Neural crest cell (in vitro differentiated cells): ENCODE results near the gene MS4A18. TPM values are rescaled to one million over a fixed set of nuclear protein-coding genes. Genes with fewer than 3 reads are reported as not detected.
"Not testable (repeated sequence)": the region's sequence is repeated elsewhere in the genome, so short reads cannot be mapped to it uniquely, and the experiment has no call there.

Experiments used
- DNase-seq: peaks from one replicate; pipeline ENCODE4 v3.0.0; 2021; ENCODE audit warnings: low read depth, mixed read lengths, low spot score
- H3K27ac Mint-ChIP-seq: one replicate; pipeline ENCODE4 v1.8.0; 2021; ENCODE audit warnings: mild to moderate bottlenecking, mixed read lengths; ENCODE audit not compliant: unreplicated experiment
- H3K27me3 Mint-ChIP-seq: 2 replicates; pipeline ENCODE4 v1.8.0; 2021; ENCODE audit warnings: low read depth, mild to moderate bottlenecking, mixed read lengths
- H3K36me3 Mint-ChIP-seq: 2 replicates; pipeline ENCODE4 v1.8.0; 2021; ENCODE audit warnings: low read depth, mild to moderate bottlenecking, mixed read lengths
- H3K4me1 Mint-ChIP-seq: 2 replicates; pipeline ENCODE4 v1.8.0; 2021; ENCODE audit warnings: mixed read lengths
- H3K4me3 Mint-ChIP-seq: one replicate; pipeline ENCODE4 v1.8.0; 2021; ENCODE audit warnings: mild to moderate bottlenecking, mixed read lengths
- H3K9me3 Mint-ChIP-seq: 2 replicates; pipeline ENCODE4 v1.8.0; 2021; ENCODE audit warnings: mixed read lengths
- total RNA-seq: library from RNA; stranded (reverse); gene quantifications from 2 replicates; pipeline ENCODE4 v1.2.1, GENCODE V29; 2021
- TF ChIP-seq, protein P1 (sequence below): fragments of 200-600 bp; sonication (generic); conservative IDR thresholded peaks from 2 replicates; pipeline ENCODE4 v1.5.0; 2021; ENCODE audit warnings: antibody characterized with exemption, mild to moderate bottlenecking

Gene MS4A18
- total RNA-seq, 1 donor from 2014 or later: not detected

DNA sequence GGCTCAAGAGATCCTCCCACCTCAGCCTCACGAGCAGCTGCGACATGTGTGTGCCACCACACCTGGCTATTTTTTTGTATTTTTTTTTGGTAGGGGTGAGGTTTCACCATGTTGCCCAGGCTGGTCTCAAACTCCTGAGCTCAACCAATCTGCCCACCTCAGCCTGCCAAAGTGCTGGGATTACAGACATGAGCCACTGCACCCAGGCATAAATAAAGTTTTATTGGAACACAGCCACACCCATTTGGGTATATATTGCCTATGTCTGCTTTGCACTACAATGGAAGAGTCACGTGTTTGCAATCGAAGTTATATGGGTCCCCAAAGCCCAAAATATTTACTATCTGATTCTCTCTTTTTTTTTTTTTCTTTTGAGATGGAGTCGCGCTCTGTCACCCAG is 30.4 kb downstream of the MS4A18 start:
- peaks cover 36% of the 10 kb centered on the region for H3K27me3 Mint-ChIP-seq
- H3K9me3 Mint-ChIP-seq: peaks cover 2% of the 10 kb centered on the region
- DNase-seq: no peak
- H3K4me1 Mint-ChIP-seq: no peaks in the 10 kb centered on the region
- no peak overlapping the region for H3K4me3 Mint-ChIP-seq
- H3K27ac Mint-ChIP-seq: no peak overlapping the region
- TF ChIP-seq, protein P1, sequence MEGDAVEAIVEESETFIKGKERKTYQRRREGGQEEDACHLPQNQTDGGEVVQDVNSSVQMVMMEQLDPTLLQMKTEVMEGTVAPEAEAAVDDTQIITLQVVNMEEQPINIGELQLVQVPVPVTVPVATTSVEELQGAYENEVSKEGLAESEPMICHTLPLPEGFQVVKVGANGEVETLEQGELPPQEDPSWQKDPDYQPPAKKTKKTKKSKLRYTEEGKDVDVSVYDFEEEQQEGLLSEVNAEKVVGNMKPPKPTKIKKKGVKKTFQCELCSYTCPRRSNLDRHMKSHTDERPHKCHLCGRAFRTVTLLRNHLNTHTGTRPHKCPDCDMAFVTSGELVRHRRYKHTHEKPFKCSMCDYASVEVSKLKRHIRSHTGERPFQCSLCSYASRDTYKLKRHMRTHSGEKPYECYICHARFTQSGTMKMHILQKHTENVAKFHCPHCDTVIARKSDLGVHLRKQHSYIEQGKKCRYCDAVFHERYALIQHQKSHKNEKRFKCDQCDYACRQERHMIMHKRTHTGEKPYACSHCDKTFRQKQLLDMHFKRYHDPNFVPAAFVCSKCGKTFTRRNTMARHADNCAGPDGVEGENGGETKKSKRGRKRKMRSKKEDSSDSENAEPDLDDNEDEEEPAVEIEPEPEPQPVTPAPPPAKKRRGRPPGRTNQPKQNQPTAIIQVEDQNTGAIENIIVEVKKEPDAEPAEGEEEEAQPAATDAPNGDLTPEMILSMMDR: no peak
- no peaks in the 10 kb centered on the region for H3K36me3 Mint-ChIP-seq

DNA sequence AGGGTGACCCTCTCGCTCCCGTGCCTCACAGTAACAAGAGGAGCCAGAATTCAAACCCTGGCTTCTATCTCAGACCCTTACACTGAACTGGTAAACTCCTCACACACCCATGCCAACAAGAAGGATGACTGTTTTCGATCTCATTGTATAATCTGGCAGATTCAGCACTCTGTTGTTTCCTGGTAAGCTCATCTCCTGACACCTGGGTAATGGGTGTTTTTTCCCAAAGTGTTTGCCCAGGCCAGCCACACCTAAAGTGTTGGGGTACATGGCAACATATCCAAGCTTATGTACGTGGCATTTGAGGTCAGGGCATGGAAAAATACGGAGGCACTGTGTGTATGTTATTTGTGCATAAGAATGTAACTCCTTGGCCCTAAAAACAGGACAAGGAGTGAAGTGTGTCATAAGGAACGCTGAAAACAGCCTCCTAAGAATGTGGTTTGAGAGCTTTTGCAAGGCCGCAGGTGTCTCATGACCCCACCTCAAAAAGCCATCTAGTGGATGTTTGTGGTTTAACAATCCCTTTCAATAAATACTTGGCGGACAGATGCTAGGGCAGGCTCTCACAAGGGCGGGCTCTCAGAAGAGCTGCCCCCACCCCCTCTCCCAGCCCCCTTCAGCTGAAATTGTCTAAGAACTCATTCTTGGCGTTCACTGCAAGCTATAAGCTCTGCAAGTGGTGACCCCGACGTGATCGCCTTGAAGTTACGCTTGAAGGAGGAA is 31.9 kb downstream of the MS4A18 start, which contains the start of gene MS4A15:
Gene MS4A15, plus strand, starts transcription at position 561 of the 726 bp plus-strand sequence. CDS start 6,867 bp downstream, outside the sequence.
- TF ChIP-seq, protein P1: peak; percentile 63
- DNase-seq: no peak
- Mint-ChIP-seq H3K27ac (no peak within 1 kb of the TSS), H3K4me3 (no peak within 1 kb of the TSS), H3K4me1 (no peaks in the 10 kb centered on the region), H3K27me3 (peaks cover 25% of the 10 kb centered on the region), H3K9me3 (peaks cover 2% of the 10 kb centered on the region), H3K36me3 (no peaks in the 10 kb centered on the region)

DNA sequence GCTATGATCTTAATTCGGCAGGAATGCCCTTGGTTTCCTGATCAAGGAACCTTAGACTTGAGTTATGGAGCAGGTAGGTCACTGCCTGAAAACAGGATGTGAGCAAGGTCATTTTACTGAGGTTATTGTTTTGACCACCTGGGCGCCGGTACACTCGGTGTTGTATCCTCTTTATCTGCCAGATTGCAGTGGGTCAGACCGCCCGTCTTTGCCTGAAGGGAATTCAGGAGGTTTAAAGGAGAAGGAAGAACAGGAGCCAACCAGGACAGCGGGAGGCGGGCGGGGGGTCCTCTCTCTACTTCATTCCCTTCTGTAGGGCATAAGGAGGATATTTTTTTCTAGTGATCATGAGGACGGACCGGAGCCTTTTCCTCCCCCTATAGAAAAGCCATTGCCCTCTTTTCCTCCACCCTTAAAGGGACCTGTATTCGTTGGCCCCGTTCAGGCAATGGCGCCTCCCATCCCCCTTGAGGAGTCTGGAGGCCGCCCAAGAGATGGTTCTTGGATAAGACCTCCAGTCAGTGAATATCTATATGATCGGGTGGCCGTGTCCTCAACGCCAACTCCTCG is 32.8 kb downstream of the MS4A18 start:
- peaks cover 17% of the 10 kb centered on the region for H3K27me3 Mint-ChIP-seq
- H3K4me1 Mint-ChIP-seq: no peaks in the 10 kb centered on the region
- TF ChIP-seq, protein P1: no peak
- peaks cover 2% of the 10 kb centered on the region for H3K9me3 Mint-ChIP-seq
- H3K27ac Mint-ChIP-seq: no peak overlapping the region
- H3K4me3 Mint-ChIP-seq: no peak overlapping the region
- no peaks in the 10 kb centered on the region for H3K36me3 Mint-ChIP-seq
- no peak for DNase-seq

DNA sequence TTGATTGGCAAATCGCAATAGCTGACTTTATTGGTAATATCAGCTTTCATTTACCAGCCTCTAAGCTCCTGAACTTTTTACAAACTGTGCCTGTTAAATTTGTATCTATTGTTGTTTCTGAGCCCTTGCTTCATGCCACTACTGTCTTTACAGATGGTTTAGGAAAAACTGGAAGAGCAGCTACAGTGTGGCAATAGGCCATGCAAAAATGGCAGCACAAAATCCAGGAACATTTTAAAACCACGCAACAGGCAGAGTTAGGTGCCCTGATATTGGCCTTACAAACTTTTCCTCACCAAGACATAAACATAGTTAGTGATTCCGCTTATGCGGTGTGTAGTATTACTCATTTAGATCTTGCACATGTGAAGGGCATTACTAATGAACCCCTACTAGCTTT is 34.2 kb downstream of the MS4A18 start:
- H3K4me1 Mint-ChIP-seq, DNase-seq, H3K4me3 Mint-ChIP-seq: not testable (repeated sequence)

DNA sequence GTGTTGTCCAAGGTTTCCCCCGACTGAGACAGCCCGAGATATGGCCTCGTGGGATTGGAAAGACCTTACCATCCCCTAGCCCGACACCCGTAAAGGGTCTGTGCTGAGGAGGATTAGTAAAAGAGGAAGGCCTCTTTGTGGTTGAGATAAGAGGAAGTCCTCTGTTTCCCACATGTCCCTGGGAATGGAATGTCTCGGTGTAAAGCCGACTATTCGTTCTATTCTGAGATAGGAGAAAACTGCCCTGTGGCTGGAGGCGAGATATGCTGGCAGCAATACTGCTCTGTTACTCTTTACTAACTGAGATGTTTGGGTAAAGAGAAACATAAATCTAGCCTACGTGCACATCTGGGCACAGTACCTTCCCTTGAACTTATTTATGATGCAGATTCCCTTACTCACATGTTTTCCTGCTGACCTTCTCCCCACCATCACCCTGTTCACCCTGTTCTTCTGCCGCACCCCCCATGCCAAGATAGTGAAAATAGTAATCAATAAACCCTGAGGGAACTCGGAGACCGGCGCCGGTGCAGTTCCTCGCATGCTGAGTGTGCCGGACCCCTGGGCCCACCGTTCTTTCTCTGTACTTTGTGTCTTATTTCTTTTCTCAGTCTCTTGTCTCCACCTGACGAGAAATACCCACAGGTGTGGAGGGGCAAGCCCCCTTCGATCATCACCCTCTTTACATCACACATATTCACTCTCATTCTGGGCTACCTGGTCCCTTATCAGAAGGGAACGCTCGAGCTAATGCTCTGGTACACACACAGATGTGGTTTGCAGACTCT is 35.1 kb downstream of the MS4A18 start:
- H3K27ac Mint-ChIP-seq, H3K36me3 Mint-ChIP-seq, H3K27me3 Mint-ChIP-seq, H3K4me1 Mint-ChIP-seq, H3K4me3 Mint-ChIP-seq, H3K9me3 Mint-ChIP-seq, DNase-seq: not testable (repeated sequence)

More for the DNA sequence above, 34.2 kb downstream of the MS4A18 start:
- not testable (repeated sequence) for H3K9me3 Mint-ChIP-seq, H3K27me3 Mint-ChIP-seq, H3K27ac Mint-ChIP-seq, H3K36me3 Mint-ChIP-seq

DNA sequence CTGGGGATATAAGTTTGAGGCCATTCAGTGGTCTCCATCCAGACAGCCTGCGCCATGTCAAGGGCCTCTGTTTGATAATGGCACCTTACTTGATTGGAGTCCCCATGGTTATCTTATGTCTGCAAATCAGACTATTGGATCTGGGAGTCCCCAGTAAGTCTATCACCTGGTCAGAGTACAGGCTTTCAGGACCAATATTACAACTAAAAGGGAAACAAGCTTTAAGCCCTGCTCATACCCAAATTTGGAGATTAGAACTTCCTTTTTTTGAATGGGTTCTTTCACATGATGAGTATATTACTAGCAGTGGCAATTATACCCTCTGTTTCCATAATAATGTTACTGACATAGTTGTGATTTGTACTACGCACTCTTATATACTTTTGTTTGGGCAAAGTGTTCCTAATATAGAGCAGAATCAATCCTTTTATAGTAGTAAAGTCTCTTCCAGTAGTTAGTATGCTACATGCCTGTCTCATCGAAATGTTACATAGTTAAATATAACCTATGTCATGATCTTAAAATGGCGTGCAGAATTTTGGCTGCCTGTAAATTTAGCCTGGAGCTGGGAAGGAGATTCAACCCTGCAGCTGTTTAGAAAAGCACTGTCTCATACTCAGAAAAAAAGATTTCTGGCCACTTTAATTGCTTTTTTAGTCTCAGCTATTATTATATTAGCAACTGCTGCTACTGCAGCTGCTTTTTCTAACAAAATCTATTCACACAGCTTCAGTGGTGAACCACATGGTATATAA is 37.1 kb downstream of the MS4A18 start:
- H3K4me3 Mint-ChIP-seq: no peak overlapping the region
- TF ChIP-seq, protein P1: no peak
- no peaks in the 10 kb centered on the region for H3K36me3 Mint-ChIP-seq
- peaks cover 2% of the 10 kb centered on the region for H3K9me3 Mint-ChIP-seq
- H3K27ac Mint-ChIP-seq: no peak overlapping the region
- H3K27me3 Mint-ChIP-seq: peaks cover 8% of the 10 kb centered on the region
- DNase-seq: no peak
- H3K4me1 Mint-ChIP-seq: no peaks in the 10 kb centered on the region
